ENCODE measurements around the gene MXD4.
"Not testable (repeated sequence)": the region's sequence is repeated elsewhere in the genome, so short reads cannot be mapped to it uniquely, and the experiment has no call there.

Gene MXD4

DNA sequence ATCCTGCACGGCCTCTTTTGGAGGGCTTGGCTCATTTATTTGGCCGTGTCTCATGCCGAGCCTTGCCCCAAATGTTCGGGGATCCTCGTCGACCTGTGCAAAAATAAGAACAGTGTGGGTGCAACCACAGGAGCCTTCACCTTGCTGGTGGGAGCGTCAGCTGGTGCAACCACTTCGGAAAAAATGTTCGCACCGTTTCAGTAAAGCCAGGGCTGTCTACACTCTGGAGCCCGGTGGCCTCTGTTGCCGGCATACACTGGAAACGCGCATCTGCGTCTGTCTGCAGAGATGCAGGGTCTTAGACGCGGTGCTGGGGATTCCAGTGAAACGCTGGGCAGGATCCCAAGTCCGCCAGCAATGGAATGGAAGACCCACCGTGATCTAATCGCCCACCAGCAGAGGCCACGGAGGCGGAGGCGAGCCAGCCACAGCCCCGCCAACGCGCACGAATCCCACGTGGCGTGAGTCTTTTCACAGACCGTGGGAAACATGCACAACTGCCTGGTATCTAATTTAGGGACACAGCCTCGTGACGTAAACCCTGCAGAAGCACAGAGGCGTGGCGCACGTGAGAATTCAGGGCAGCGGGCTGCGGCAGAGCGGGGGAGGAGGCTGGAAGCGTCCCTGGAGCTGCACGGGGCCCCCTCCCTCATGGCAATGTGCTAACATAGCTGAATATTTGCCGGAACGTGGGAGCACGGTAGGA, 13.8 kb upstream of the MXD4 start:
- in situ Hi-C loops (cut with MboI; ENCODE audit: low sequenced_read_pairs), result no loop called here

GRCh38 chr4:2275044-2275397, 13.1 kb upstream of the MXD4 start:
- in situ Hi-C loops (cut with MboI; ENCODE audit: low sequenced_read_pairs), result not testable (repeated sequence)

DNA sequence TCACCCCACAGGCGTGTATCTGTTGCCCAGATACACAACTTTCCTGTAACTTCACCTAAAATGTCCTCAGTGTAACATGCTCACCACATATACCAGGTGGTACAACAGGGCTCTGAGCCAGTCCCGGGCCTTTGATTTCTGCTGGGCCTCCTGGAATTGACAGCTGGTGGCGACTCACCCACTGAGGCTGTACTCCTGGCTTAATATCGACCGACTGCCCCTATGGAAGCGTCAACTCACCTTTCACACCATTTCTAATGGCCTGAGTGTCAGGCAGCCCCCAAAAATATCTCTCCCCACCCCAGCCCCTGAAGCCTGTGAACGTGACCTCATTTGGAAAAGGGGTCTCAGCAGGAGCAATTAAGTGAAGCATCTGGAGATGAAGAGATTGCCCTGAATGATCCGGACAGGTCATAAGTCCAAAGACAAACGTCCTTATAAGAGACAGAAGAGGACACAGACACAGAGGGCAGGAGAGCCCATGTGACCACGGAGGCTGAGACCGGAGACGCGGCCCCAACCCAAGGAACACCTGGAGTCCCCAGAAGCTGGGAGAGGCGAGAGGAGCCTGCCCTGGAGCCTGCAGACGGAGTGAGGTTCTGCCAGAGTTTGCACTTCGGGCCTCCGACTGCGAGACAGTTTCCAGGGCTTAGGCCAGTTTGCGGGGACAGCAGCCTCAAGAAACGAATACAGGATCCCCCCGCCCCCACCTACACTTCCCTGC, 12.6 kb upstream of the MXD4 start:
- in situ Hi-C loops (cut with MboI; ENCODE audit: low sequenced_read_pairs), result no loop called here

- in situ Hi-C loops (cut with MboI; ENCODE audit: low sequenced_read_pairs), result no loop called here
These were observed 11.9 kb upstream of the MXD4 start for GRCh38 chr4:2273657-2274319.

GRCh38 chr4:2273221-2273620, 11.3 kb upstream of the MXD4 start:
- in situ Hi-C loops (cut with MboI; ENCODE audit: low sequenced_read_pairs), result no loop called here

- in situ Hi-C loops (cut with MboI; ENCODE audit: low sequenced_read_pairs), result no loop called here
These were observed 10.9 kb upstream of the MXD4 start for GRCh38 chr4:2272828-2273120.

GRCh38 chr4:2272026-2272827, 10.3 kb upstream of the MXD4 start:
- in situ Hi-C loops (cut with MboI; ENCODE audit: low sequenced_read_pairs), result no loop called here

DNA sequence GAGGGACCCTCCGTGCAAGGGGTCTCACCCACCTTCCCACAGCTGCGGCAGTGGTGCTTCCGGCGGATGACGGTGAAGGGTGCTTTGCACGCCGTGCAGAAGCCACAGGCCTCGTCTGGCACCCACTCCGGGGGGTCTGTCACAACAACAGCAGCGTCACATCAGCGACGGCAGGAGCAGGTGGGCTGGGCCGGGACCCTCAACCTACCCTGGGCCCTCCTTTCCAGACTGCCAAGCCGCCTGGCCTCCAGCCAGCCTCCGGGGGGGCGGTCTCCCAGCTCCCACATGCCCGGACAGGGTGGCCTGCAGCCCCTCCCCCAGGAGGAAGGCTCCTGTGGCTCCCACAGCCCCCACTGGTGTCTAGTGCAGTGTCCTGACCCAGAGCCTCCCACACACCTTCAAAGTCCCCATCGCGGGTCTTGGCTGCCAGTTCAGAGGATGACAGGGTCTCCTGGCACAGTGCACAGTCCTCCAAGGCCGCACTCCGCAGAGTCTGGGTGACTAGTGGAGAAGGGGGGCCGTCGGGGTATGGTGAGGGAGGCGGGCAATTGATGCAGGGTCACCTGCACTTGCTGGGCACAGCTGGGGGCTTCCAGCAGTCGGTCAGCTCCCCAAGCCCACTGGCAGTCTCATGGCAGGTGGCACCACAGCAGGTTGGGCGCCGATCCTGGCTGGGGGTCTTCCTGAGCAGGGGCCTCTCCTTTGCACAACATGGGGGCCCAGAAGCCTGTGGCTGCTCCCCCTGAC, 9.5 kb upstream of the MXD4 start:
- in situ Hi-C loops (cut with MboI; ENCODE audit: low sequenced_read_pairs), result no loop called here

DNA sequence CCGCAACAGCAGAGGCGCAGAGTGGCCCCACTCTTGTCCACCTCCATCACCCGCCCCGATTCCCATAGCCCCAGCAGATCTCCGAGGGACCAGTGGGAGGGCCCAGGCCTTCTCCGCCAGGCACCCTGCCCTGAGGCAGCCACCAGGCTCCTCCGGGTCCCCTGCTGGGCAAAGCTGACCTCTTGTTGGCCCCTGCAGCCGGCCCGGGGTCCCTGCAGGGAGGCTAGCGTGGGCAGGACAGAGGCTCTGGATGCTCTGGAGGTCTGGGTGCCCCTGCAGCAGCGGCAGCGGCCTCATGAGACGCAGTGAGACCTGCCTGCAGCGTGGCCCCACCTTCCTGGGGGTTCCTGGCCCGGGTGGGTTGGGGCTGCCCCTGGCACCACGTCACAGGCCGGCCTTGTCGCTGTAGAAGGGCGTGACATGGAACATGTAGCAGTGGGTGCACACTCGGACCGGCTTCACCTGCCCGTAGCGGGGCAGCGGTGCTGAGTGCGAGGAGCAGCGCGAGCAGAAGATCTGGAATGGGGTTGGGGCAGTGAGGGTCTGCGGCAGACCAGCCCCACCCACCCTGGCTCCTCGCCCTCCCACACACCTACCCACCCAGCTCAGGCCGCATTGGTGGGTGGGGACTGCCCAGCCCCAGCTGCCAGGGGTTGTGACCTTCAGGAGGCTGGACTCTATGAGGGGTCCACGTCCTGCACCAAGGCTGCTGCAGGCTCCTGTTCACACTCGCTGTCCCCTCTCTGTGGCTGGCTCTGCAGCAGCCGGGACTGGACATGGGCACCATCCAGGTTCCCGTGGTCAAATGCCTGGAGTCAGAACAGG, 8.6 kb upstream of the MXD4 start:
- in situ Hi-C loops (cut with MboI; ENCODE audit: low sequenced_read_pairs), result no loop called here

GRCh38 chr4:2269618-2270163, 7.8 kb upstream of the MXD4 start:
- in situ Hi-C loops (cut with MboI; ENCODE audit: low sequenced_read_pairs), result no loop called here

GRCh38 chr4:2269206-2269531, 7.3 kb upstream of the MXD4 start:
- in situ Hi-C loops (cut with MboI; ENCODE audit: low sequenced_read_pairs), result no loop called here

- in situ Hi-C loops (cut with MboI; ENCODE audit: low sequenced_read_pairs), result no loop called here
These were observed 6.7 kb upstream of the MXD4 start for GRCh38 chr4:2268357-2269205.

- in situ Hi-C loops (cut with MboI; ENCODE audit: low sequenced_read_pairs), result no loop called here
These were observed 5.9 kb upstream of the MXD4 start for GRCh38 chr4:2267841-2268240.

DNA sequence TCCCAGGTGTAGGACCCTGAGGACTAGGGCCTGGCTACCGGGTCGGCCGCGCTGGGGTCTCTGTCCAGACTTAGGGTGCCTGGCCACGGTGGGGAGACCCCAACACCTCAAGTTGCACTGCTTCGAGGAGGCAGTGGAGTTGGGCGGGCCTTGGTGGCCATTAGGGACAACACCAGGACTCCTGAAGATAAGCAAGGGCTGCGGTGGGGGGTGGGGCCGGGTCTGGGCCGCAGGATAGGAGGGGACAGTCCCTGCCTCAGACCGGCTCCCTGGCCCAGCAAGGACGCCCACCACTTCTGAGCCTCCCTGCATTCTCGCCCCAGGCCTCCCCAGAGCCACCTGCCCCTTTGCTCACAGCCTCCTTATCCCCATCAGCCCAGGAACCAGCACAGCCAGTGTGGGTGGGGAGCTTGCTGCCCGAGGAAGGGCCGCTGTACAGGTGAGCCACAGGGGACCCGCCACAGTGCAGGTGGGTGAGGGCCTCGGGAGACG, 5.5 kb upstream of the MXD4 start:
- in situ Hi-C loops (cut with MboI; ENCODE audit: low sequenced_read_pairs), result no loop called here

DNA sequence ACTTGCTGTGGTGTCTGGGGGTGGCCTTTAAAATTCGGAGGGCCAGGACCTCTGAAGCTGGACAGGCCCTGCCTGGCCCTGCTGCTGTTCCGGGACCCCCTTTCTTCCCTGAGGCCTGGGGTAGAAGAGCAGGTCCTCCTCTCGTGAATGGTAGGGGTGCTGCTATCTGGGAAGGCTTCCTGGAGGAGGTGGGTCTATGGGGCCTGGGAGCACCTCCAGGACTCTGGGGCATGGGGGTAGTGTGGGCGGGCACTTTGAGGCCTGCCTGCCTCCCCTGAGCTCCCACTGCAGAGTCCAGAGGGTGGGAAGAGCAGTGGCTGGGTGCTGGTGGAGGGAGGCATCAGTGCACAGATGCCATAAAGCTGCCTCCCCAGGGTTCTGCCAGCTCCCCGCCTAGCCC, 4.9 kb upstream of the MXD4 start:
- in situ Hi-C loops (cut with MboI; ENCODE audit: low sequenced_read_pairs), result no loop called here

DNA sequence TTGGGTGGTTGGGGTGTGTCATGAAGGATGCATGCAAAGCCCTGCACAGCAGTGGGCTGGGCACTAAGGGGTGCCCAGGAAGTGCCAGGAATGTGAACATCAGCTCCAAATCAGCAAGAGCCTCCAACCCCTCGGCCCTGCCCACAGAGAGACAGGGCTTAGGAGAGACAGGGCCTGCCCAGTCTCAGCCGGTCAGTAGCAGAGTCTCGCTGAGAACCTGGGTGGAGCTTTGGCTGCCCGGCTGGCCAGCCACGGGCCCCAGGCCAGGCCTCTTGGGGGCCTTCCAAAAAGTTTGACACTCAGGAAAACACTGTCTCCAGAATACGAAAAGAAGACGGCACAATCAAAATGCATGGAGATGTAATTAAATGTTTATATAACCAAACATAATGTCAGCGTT, 4.3 kb upstream of the MXD4 start:
- in situ Hi-C loops (cut with MboI; ENCODE audit: low sequenced_read_pairs), result no loop called here

DNA sequence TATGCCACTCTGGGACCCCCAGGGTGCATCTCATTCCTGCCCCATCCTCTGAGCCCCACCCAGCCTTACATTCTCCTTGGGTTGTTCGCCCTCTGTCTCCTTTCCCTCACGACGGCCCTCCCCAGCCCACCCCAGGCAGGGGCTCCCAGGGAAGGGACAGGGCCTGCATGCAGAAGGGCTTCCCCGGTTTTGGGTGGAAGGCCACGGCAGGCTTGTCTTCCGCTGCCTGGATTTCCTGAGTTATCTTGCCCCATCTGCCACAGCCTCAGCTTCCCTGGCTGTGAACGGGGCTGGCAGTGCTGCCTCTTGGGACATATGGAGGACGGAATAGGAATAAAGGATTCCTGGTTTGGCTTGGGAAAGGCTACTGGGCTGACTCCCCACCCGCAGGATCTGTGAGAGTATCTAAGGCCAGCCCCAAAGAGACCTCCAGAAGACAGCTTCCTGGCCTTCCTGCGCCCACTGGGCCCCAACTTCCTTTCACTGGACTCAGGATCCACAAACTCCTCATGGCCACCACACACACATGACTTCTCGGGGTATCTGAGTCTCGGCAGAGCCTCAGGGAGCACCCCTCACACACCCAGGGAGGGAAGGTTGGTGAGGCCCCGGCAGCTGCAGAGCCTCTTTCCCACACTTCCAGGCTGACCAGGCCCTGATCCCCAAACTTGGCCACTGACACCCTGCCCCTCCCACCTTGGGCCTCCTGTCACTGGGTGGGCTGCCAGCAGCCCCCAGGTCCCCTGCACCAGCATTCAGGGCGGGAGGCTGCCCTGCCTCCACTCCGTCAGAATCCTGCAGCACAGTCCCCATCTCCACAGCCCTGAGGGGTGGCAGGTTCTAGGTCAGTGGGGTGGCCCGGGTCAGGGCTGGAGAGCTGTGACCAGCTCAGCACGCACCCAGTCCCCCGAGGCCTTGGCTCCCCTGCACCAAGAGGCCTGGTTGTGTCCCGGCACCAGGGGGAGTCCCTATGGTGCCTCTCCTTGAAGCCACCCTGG, 3.5 kb upstream of the MXD4 start:
- in situ Hi-C loops (cut with MboI; ENCODE audit: low sequenced_read_pairs), result no loop called here
